ENCODE results near the gene KCNK7.
A peak's percentile ranks its signal among the peaks of the same experiment; 100 is the strongest.

The KCNK7 gene

DNA sequence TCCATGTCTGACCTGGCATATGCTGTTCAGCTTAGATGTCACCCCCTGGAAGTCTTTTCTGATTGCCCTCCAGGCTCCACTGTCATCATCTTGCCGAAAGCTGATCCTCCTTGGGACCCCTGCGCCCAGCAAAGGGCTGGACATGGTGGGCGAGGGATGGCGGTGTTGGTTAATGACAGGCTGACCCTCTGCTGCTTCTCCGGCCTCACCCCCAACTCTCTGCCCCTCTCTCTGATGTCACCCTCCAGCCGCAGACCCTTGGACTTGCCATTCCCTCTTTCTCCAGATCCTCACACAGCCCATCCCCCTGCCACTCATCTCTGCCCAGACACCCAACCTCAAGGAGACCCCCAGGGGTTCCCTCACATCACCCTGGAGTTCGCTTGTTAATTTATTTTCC, 17.5 kb downstream of the KCNK7 start:
- DNase-seq (ENCODE audit: low read depth): no peak
- no peak for TF ChIP-seq CTCF (IDR thresholded peaks at IDR 0.05; ENCODE audit: control insufficient read depth, insufficient read depth, low read depth, low read length, missing control alignments)
- H3K4me3 ChIP-seq (ENCODE audit: control insufficient read depth, low read depth, low read length): 0 out of 2 replicates have a peak overlapping the region, but pooled peaks have one; percentile 86

GRCh38 chr11:65577756-65578109, 17.9 kb downstream of the KCNK7 start:
- no peak for TF ChIP-seq CTCF (IDR thresholded peaks at IDR 0.05; ENCODE audit: control insufficient read depth, insufficient read depth, low read depth, low read length, missing control alignments)
- peak overlapping the region; percentile 86 for H3K4me3 ChIP-seq (ENCODE audit: control insufficient read depth, low read depth, low read length)
- no peak for DNase-seq (ENCODE audit: low read depth)

DNA sequence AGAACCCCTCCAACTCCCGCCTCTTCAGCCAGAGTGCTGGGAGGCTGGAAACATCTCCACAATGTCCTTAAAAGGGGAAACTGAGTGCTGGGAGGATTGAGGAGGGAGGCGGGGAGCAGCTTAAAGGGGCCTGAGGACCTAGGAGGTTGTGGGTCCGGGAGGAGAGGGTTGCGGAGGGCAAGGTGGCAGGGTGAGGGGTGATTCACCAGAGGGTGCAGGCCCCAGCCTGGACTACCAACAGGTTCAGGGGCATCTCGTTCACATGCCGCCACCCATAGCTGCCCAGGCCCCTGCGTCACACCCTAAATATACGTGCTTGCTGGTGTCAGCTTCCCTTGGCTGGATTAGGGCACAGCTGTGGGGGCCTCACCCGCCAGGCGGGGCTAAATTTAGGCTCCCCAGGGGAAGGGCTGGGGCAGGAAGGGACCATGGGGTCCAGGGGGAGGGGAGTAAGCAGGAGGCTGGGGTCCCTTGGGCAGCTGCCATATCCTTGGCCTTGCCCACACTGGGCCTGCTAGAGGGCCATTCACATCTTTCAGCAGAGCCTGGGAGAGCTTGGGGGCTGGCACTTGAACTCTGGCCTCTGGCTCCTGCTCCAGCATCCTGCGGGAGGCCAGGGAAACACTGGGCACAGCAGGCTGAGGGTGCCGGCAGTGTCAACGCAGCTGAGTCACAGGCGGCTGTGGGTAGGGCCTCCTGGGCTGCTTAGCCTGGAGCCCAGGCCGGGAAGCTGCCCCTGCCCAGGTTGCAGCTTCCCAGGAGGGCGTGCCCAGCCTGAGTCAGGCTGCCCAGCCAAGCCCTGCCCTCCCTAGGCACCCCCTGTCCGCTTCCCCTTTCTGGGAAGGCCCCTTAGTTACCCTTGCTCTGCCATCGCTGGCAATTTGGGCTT, 18.5 kb downstream of the KCNK7 start:
- peak overlapping the region; percentile 86 for H3K4me3 ChIP-seq (ENCODE audit: control insufficient read depth, low read depth, low read length)
- TF ChIP-seq CTCF (IDR thresholded peaks at IDR 0.05; ENCODE audit: control insufficient read depth, insufficient read depth, low read depth, low read length, missing control alignments): no peak
- DNase-seq (ENCODE audit: low read depth): no peak

- no peak for DNase-seq (ENCODE audit: low read depth)
- no peak for TF ChIP-seq CTCF (IDR thresholded peaks at IDR 0.05; ENCODE audit: control insufficient read depth, insufficient read depth, low read depth, low read length, missing control alignments)
- H3K4me3 ChIP-seq (ENCODE audit: control insufficient read depth, low read depth, low read length): peak overlapping the region; percentile 86
Observed at GRCh38 chr11:65576232-65576866, 19.3 kb downstream of the KCNK7 start.

GRCh38 chr11:65575568-65576231, 19.9 kb downstream of the KCNK7 start, which contains the start of gene EHBP1L1:
TSS of gene EHBP1L1 (plus strand) at chr11:65576053. CDS start at chr11:65576303, 250 bp downstream.
- peak within 1 kb of the TSS; percentile 86 for H3K4me3 ChIP-seq (ENCODE audit: control insufficient read depth, low read depth, low read length)
- TF ChIP-seq CTCF (IDR thresholded peaks at IDR 0.05; ENCODE audit: control insufficient read depth, insufficient read depth, low read depth, low read length, missing control alignments): no peak
- DNase-seq (ENCODE audit: low read depth): no peak

DNA sequence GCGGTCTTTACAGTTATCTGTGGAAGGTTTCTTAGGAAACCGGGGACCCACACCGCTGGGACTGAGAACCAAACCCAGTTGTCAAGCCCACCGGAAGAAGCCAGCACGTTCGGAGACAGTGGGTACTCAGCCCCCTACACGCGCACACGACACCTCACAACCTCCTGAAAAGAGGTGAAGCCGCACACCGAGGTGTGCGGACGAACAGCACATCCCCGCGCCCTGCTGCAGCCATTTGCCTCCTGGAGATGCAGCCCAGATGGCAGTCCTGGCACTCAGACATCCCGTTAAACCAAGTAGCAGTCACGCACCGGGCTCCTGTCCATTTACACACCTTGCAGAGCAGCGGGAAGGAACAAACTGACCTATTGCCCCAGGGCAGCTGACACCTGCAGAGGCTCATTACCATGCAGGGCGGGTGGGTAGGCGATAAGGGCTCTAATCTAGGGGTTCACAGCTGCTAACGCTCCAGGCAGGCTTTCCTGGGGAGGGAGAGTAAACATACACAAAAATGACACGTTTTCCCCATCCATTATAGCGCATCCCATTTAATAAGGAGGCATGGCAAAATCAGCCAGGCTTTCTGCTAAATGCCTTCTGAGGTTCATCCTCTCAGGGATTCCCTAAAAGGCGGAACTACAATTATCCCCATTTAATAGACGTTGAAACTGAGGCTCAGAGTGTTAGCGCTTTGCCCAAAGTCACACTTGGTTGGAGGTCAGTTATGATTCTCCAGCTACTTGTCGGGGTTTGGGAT, 20.6 kb downstream of the KCNK7 start:
- TF ChIP-seq CTCF (IDR thresholded peaks at IDR 0.05; ENCODE audit: control insufficient read depth, insufficient read depth, low read depth, low read length, missing control alignments): no peak
- H3K4me3 ChIP-seq (ENCODE audit: control insufficient read depth, low read depth, low read length): peak overlapping the region; percentile 86
- no peak for DNase-seq (ENCODE audit: low read depth)

Data from AG09309 (cell line).